Gastroesophageal sphincter (tissue), 3 donors: ENCODE data around the gene CNTNAP2.

Experiments used
- POLR2AphosphoS5 ChIP-seq: sonication (generic); formaldehyde crosslinking; IDR thresholded peaks from one replicate; pipeline ENCODE4 v1.6.1; 2017; ENCODE audit warnings: antibody characterized with exemption
- TF ChIP-seq, protein P1 (sequence below), 4 experiments: fragments of 200-600 bp in 2 of 4; fragments of 450-650 bp in 2 of 4; sonication (generic) in 1 of 4; IDR thresholded peaks; one replicate each; pipeline ENCODE4 v1.5.1; 2017 to 2019; ENCODE audit warnings: antibody characterized with exemption in 4 of 4, mild to moderate bottlenecking in 2 of 4, moderate library complexity in 2 of 4

GRCh38 chr7:148114804-148115203 is 1998.2 kb downstream of the CNTNAP2 start:
- TF ChIP-seq, protein P1, sequence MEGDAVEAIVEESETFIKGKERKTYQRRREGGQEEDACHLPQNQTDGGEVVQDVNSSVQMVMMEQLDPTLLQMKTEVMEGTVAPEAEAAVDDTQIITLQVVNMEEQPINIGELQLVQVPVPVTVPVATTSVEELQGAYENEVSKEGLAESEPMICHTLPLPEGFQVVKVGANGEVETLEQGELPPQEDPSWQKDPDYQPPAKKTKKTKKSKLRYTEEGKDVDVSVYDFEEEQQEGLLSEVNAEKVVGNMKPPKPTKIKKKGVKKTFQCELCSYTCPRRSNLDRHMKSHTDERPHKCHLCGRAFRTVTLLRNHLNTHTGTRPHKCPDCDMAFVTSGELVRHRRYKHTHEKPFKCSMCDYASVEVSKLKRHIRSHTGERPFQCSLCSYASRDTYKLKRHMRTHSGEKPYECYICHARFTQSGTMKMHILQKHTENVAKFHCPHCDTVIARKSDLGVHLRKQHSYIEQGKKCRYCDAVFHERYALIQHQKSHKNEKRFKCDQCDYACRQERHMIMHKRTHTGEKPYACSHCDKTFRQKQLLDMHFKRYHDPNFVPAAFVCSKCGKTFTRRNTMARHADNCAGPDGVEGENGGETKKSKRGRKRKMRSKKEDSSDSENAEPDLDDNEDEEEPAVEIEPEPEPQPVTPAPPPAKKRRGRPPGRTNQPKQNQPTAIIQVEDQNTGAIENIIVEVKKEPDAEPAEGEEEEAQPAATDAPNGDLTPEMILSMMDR (IDR thresholded peaks at IDR 0.05) = no peak
- TF ChIP-seq POLR2AphosphoS5 = no peak
